Measurements from ENCODE around the gene SPRR5. TPM values are rescaled to one million over a fixed set of nuclear protein-coding genes. Genes with fewer than 3 reads are reported as not detected.

The SPRR5 gene
- total RNA-seq, 1 donor from 2014 or later: not detected

DNA sequence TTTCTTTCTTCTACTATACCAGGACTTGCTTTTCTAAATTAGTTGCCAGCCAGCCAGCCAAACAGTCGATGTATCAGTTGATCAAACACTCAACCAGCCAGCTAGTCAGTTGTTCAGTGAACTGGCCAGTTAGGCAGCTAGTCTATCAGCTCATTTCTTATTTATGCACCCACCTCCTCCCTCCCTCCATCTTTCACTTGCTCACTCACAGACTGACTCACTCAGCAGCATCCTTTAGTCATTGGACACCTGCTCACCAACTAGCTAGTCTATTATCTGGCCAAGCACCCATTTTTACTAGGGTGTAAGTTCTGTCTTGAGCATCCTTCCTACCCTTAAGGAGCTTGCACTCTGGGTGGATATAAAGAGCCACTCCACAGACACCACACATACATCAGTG, 17.5 kb downstream of the SPRR5 start:
- intact Hi-C loops (cut with DNase I): no loop called here
- no peaks in the 10 kb centered on the region for H3K4me1 ChIP-seq
- no peaks in the 10 kb centered on the region for H3K9me3 ChIP-seq
- peak; percentile 34 to 60 for DNase-seq (ENCODE audit: extremely low spot score in 2 of 2)
- H3K27me3 ChIP-seq: no peaks in the 10 kb centered on the region
- H3K36me3 ChIP-seq: no peaks in the 10 kb centered on the region
- no peak for TF ChIP-seq POLR2A (IDR thresholded peaks at IDR 0.05)
- TF ChIP-seq, protein P1, sequence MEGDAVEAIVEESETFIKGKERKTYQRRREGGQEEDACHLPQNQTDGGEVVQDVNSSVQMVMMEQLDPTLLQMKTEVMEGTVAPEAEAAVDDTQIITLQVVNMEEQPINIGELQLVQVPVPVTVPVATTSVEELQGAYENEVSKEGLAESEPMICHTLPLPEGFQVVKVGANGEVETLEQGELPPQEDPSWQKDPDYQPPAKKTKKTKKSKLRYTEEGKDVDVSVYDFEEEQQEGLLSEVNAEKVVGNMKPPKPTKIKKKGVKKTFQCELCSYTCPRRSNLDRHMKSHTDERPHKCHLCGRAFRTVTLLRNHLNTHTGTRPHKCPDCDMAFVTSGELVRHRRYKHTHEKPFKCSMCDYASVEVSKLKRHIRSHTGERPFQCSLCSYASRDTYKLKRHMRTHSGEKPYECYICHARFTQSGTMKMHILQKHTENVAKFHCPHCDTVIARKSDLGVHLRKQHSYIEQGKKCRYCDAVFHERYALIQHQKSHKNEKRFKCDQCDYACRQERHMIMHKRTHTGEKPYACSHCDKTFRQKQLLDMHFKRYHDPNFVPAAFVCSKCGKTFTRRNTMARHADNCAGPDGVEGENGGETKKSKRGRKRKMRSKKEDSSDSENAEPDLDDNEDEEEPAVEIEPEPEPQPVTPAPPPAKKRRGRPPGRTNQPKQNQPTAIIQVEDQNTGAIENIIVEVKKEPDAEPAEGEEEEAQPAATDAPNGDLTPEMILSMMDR (IDR thresholded peaks at IDR 0.05): no peak
- TF ChIP-seq POLR2AphosphoS5 (IDR thresholded peaks at IDR 0.05; ENCODE audit: insufficient read depth in 1 of 2, low read depth in 1 of 2): no peak
- H3K4me3 ChIP-seq: no peak overlapping the region
- no peak overlapping the region for H3K27ac ChIP-seq

DNA sequence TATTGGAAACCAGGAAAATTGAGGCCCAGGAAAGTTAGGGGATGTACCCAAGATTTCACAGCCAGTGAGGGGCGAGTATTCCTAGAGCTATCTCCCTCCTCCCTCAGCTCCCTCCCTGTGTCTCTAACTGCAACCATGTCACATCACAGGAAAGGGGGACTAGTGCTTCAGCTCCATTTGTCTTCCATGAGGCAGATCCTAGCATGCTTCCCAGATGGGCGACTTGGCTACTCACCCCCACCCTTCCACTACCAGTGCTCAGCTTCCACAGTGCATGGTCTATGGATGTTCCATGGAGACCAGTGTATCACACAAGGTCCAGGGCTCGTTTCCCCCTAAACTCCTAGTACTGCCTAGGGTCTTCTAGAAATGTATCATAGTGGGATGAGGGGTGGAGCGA, 18.8 kb downstream of the SPRR5 start:
- TF ChIP-seq POLR2AphosphoS5 (IDR thresholded peaks at IDR 0.05; ENCODE audit: insufficient read depth in 1 of 2, low read depth in 1 of 2): no peak
- no peaks in the 10 kb centered on the region for H3K4me1 ChIP-seq
- H3K9me3 ChIP-seq: no peaks in the 10 kb centered on the region
- H3K4me3 ChIP-seq: no peak overlapping the region
- H3K27me3 ChIP-seq: no peaks in the 10 kb centered on the region
- no peak overlapping the region for H3K27ac ChIP-seq
- H3K36me3 ChIP-seq: no peaks in the 10 kb centered on the region
- peak; percentile 60 to 64 for DNase-seq (ENCODE audit: extremely low spot score in 2 of 2)
- intact Hi-C loops (cut with DNase I): no loop called here

DNA sequence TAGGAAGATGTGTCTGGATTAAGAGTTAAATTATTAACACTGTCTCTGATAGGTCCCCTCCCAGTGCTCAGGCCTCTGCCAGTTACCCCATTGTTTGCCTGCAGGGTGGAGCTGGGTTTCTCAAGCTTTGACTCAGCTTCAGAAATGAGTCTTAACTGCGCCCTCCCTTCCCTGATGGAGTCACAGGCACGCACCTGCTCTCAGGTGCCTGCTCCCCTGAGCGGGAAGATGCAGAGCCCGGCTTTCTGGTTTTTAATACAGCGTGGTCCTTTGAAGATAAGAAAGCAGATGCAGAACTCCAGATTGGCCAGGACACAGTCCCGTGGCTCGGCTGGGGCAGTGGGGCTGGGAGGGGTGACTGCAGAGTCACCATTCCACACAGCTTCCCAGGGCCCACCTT, 20.2 kb downstream of the SPRR5 start:
- H3K27ac ChIP-seq: no peak overlapping the region
- TF ChIP-seq, protein P1 (IDR thresholded peaks at IDR 0.05): no peak
- TF ChIP-seq POLR2A (IDR thresholded peaks at IDR 0.05): no peak
- TF ChIP-seq POLR2AphosphoS5 (IDR thresholded peaks at IDR 0.05; ENCODE audit: insufficient read depth in 1 of 2, low read depth in 1 of 2): peak; percentile 23 to 73
- H3K4me1 ChIP-seq: no peaks in the 10 kb centered on the region
- intact Hi-C loops (cut with DNase I): no loop called here
- H3K27me3 ChIP-seq: no peaks in the 10 kb centered on the region
- no peak overlapping the region for H3K4me3 ChIP-seq
- H3K36me3 ChIP-seq: no peaks in the 10 kb centered on the region
- DNase-seq (ENCODE audit: extremely low spot score in 2 of 2): peak; percentile 69 to 77
- H3K9me3 ChIP-seq: no peaks in the 10 kb centered on the region

DNA sequence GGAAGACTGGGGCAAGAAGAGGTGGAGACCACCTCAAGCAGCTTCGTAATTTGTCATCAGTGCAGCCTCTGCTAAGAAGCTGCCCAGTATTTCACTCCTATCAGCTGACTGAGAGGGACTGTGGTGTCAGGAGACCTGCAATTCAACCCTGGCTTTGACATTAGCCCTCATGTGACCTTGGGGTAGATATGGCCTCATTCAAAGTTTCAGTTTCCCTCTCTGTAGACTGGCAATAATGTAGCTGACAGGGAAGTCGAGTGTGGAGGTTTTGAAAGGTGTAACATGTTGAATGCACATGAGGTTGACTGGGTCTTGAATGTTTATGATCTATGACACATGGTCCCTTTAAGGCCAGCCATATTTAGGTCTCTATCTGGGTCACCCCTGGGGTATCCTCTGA, 21.2 kb downstream of the SPRR5 start:
- Histone ChIP-seq H3K36me3 (no peaks in the 10 kb centered on the region), H3K27me3 (no peaks in the 10 kb centered on the region), H3K4me3 (no peak overlapping the region), H3K4me1 (no peaks in the 10 kb centered on the region), H3K9me3 (no peaks in the 10 kb centered on the region), H3K27ac (no peak overlapping the region)
- TF ChIP-seq, protein P1 (IDR thresholded peaks at IDR 0.05): no peak
- TF ChIP-seq POLR2AphosphoS5 (IDR thresholded peaks at IDR 0.05; ENCODE audit: insufficient read depth in 1 of 2, low read depth in 1 of 2): no peak
- TF ChIP-seq POLR2A (IDR thresholded peaks at IDR 0.05): no peak
- intact Hi-C loops (cut with DNase I): no loop called here
- peak; percentile 37 to 52 for DNase-seq (ENCODE audit: extremely low spot score in 2 of 2)

DNA sequence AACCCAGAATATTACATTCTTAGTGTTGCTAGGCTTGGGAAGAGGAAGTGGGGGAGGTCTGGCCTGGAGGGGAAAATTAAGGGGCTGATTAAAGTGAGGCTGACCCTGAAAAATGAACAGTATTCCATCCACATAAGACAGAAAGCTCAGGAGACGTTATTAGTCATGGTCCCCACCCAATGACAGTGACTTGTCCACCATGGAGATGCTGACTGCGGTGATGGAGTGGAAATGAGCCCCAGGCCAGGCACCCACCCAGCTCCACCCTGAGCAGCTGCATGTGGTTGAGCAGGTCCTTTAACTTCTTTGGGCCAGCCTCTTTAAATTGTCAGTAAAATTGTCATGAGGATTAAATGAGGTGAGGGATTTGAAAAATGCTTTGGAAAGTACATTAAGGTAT, 22.0 kb downstream of the SPRR5 start:
- peak in 1 of 2 donors; percentile 67 for DNase-seq (ENCODE audit: extremely low spot score in 2 of 2)
- Histone ChIP-seq H3K4me1 (no peaks in the 10 kb centered on the region), H3K27ac (no peak overlapping the region)

More for the DNA sequence above, 22.0 kb downstream of the SPRR5 start:
- no peak overlapping the region for H3K4me3 ChIP-seq
- no peaks in the 10 kb centered on the region for H3K27me3 ChIP-seq
- H3K9me3 ChIP-seq: no peaks in the 10 kb centered on the region
- H3K36me3 ChIP-seq: no peaks in the 10 kb centered on the region
- intact Hi-C loops (cut with DNase I): no loop called here
- TF ChIP-seq POLR2A (IDR thresholded peaks at IDR 0.05): no peak
- TF ChIP-seq POLR2AphosphoS5 (IDR thresholded peaks at IDR 0.05; ENCODE audit: insufficient read depth in 1 of 2, low read depth in 1 of 2): no peak
- TF ChIP-seq, protein P1 (IDR thresholded peaks at IDR 0.05): no peak

Measured in vagina (tissue), 2 donors.